Measurements from ENCODE around the gene EPB41L5.

DNA sequence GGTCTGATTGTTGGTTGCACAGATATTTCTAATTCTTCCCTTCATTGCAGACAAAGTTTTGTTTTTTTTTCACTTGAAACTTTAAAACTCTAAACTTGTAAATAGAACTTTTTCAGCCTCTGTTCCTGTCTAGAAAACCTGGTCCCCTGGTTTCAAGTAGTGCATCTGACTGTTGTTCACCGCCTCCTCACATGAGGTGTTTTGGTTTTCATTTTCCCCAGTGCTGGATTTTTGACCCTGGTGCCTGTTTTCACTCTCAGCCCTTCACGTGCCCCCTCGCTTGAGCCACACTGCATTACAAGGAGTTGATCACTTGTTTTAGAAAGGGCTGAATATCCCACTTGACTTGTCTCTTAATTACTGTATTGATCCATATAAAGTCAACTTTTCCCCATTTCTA lies 110.2 kb downstream of the EPB41L5 start:
- TF ChIP-seq EP300 (IDR thresholded peaks at IDR 0.05) = no peak
- no peak for TF ChIP-seq POLR2AphosphoS5 (IDR thresholded peaks at IDR 0.05)
- TF ChIP-seq, protein P1, sequence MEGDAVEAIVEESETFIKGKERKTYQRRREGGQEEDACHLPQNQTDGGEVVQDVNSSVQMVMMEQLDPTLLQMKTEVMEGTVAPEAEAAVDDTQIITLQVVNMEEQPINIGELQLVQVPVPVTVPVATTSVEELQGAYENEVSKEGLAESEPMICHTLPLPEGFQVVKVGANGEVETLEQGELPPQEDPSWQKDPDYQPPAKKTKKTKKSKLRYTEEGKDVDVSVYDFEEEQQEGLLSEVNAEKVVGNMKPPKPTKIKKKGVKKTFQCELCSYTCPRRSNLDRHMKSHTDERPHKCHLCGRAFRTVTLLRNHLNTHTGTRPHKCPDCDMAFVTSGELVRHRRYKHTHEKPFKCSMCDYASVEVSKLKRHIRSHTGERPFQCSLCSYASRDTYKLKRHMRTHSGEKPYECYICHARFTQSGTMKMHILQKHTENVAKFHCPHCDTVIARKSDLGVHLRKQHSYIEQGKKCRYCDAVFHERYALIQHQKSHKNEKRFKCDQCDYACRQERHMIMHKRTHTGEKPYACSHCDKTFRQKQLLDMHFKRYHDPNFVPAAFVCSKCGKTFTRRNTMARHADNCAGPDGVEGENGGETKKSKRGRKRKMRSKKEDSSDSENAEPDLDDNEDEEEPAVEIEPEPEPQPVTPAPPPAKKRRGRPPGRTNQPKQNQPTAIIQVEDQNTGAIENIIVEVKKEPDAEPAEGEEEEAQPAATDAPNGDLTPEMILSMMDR (IDR thresholded peaks at IDR 0.05) = no peak
- no peak for TF ChIP-seq POLR2A (IDR thresholded peaks at IDR 0.05)

Measured in stomach (tissue), 4 donors.